Upper lobe of left lung (tissue), 6 donors: ENCODE data around the gene BEGAIN. TPM values are rescaled to one million over a fixed set of nuclear protein-coding genes. Genes with fewer than 3 reads are reported as not detected.

Experiments
- ATAC-seq, 2 donors: fragments of 200-7000 bp; cut with Tn5 transposase; one replicate each; pipeline ENCODE4 v1.9.1; 2022; ENCODE audit warnings: mild to moderate bottlenecking in 2 of 2, moderate library complexity in 2 of 2; ENCODE audit not compliant: low FRiP score in 2 of 2
- DNase-seq, 2 donors: peaks; one replicate each; pipeline ENCODE4 v3.0.0-alpha.2; 2019 to 2020
- H3K27ac ChIP-seq, 4 donors: fragments of 200-600 bp; sonication (generic); one replicate each; pipeline ENCODE4 v1.5.1; 2016 to 2019
- H3K27me3 ChIP-seq, 4 donors: fragments of 200-600 bp; sonication (generic); one replicate each; pipeline ENCODE4 v1.5.1; 2017 to 2019
- H3K36me3 ChIP-seq, 4 donors: fragments of 200-600 bp; sonication (generic); one replicate each; pipeline ENCODE4 v1.5.1; 2016 to 2019
- H3K4me1 ChIP-seq, 4 donors: fragments of 200-600 bp; sonication (generic); one replicate each; pipeline ENCODE4 v1.5.1; 2018 to 2019
- H3K4me3 ChIP-seq, 4 donors: fragments of 200-600 bp; sonication (generic); one replicate each; pipeline ENCODE4 v1.5.1; 2017 to 2019; ENCODE audit warnings: mild to moderate bottlenecking in 2 of 4, moderate library complexity in 1 of 4
- H3K9me3 ChIP-seq, 4 donors: fragments of 200-600 bp; sonication (generic); one replicate each; pipeline ENCODE4 v1.5.1; 2018 to 2019
- EP300 ChIP-seq, 4 donors: sonication (generic); formaldehyde crosslinking; IDR thresholded peaks; one replicate each; pipeline ENCODE4 v1.5.1; 2017; ENCODE audit warnings: antibody characterized with exemption in 4 of 4, control low read depth in 2 of 4
- POLR2A ChIP-seq, 4 donors: fragments of 450-650 bp; IDR thresholded peaks; one replicate each; pipeline ENCODE4 v1.5.1; 2016 to 2017; ENCODE audit warnings: antibody characterized with exemption in 4 of 4, mild to moderate bottlenecking in 2 of 4
- POLR2AphosphoS5 ChIP-seq, 2 donors: sonication (generic); formaldehyde crosslinking; IDR thresholded peaks; one replicate each; pipeline ENCODE4 v1.5.1; 2017; ENCODE audit warnings: antibody characterized with exemption in 2 of 2
- WGBS, 2 donors: methylation state at CpG; one replicate each; pipeline ENCODE4 v1.1.5; 2017 to 2018; 5-methylcytosine and 5-hydroxymethylcytosine counted together
- total RNA-seq, 6 donors: library from RNA; depleted of rRNA in 4 of 6; stranded (reverse); fragments of >200 nt in 4 of 6; gene quantifications; one replicate each; pipeline versions ENCODE4 v1.1.0 to v1.2.1, GENCODE V29; 2016 to 2021
- TF ChIP-seq, protein P1 (sequence below), 6 experiments: fragments of 450-650 bp in 4 of 6; fragments of 200-600 bp in 2 of 6; sonication (generic) in 2 of 6; IDR thresholded peaks; one replicate each; pipeline ENCODE4 v1.5.1; 2016 to 2019; ENCODE audit warnings: antibody characterized with exemption in 6 of 6
- donor health status: DM: no; HTN: no; CAD: no; lungs with moderate emphysema.
- donor health status: DM: no; HTN: yes; CAD: no; lungs with severe emphysema.

Gene BEGAIN
- total RNA-seq, 6 donors from 2014 or later = under 0.01 to 2.0 (median 0.88) TPM

DNA sequence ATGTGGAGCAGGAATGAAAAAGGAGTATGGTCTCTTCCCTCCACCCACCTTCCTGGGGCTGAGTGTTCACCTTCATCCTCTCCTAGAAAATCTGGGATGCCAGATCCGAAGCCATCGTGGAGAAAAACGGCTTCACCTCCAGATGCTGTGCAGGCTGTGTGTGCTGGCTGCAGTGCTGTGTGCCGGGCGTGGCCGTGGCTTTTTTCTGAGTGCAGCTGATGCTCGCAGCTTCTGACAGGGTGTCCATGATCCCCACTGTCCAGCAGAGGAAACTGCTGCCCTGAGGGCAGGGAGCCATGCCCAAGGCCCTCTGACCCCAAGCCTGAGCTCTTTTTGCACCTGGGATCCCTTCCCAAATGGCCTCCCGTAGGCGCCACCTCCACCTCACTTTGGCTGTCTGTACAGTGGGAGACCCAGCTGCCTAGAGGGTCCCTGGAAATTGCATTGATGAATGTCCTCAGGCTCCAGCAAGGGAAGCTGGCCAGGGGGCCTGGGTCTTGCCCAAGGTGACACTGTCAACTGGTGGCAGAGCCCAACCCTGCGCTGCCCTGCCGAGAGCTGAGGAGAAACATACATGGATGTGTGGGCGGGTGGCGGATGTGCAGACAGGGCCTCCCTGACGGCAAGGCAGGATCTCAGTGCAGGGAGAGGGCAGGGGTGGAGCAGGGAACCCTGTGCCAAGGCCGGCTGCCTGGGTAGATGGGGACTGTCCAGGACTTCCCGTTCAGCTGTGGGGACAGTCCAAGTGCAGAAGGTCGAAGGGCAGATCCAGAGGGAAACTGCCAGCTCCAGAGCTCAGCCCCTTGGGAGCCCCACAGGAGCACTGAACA, 53.3 kb downstream of the BEGAIN start:
- peaks cover 0 to 20% (median 7%) of the 10 kb centered on the region in 4 donors for H3K36me3 ChIP-seq
- H3K4me3 ChIP-seq = no peak overlapping the region
- WGBS, 2 donors = 73 to 79% methylated on average over 13 to 17 of the region's 17 CpGs
- no peaks in the 10 kb centered on the region for H3K27me3 ChIP-seq
- no peak overlapping the region for H3K27ac ChIP-seq
- TF ChIP-seq EP300 (IDR thresholded peaks at IDR 0.05) (no peak), POLR2AphosphoS5 (IDR thresholded peaks at IDR 0.05) (no peak), POLR2A (IDR thresholded peaks at IDR 0.05) (no peak)
- TF ChIP-seq, protein P1, sequence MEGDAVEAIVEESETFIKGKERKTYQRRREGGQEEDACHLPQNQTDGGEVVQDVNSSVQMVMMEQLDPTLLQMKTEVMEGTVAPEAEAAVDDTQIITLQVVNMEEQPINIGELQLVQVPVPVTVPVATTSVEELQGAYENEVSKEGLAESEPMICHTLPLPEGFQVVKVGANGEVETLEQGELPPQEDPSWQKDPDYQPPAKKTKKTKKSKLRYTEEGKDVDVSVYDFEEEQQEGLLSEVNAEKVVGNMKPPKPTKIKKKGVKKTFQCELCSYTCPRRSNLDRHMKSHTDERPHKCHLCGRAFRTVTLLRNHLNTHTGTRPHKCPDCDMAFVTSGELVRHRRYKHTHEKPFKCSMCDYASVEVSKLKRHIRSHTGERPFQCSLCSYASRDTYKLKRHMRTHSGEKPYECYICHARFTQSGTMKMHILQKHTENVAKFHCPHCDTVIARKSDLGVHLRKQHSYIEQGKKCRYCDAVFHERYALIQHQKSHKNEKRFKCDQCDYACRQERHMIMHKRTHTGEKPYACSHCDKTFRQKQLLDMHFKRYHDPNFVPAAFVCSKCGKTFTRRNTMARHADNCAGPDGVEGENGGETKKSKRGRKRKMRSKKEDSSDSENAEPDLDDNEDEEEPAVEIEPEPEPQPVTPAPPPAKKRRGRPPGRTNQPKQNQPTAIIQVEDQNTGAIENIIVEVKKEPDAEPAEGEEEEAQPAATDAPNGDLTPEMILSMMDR (IDR thresholded peaks at IDR 0.05) = no peak
- H3K9me3 ChIP-seq = no peaks in the 10 kb centered on the region
- peak; percentile 20 to 46 for DNase-seq
- ATAC-seq = no peak
- H3K4me1 ChIP-seq = peaks cover 5 to 13% (median 9%) of the 10 kb centered on the region in 4 donors

GRCh38 chr14:100532906-100533655, 54.1 kb downstream of the BEGAIN start:
- Histone ChIP-seq H3K4me1 (peaks cover 5 to 13% (median 9%) of the 10 kb centered on the region in 4 donors), H3K9me3 (no peaks in the 10 kb centered on the region), H3K27ac (no peak overlapping the region), H3K36me3 (peaks cover 0 to 20% (median 9%) of the 10 kb centered on the region in 4 donors), H3K27me3 (no peaks in the 10 kb centered on the region), H3K4me3 (no peak overlapping the region)
- ATAC-seq (no peak), DNase-seq (peak in 1 of 2 donors; percentile 21)
- no peak for TF ChIP-seq POLR2AphosphoS5 (IDR thresholded peaks at IDR 0.05)
- TF ChIP-seq POLR2A (IDR thresholded peaks at IDR 0.05) = no peak
- TF ChIP-seq EP300 (IDR thresholded peaks at IDR 0.05) = no peak
- 60 to 62% methylated on average over 11 of the region's 11 CpGs for WGBS, 2 donors

DNA sequence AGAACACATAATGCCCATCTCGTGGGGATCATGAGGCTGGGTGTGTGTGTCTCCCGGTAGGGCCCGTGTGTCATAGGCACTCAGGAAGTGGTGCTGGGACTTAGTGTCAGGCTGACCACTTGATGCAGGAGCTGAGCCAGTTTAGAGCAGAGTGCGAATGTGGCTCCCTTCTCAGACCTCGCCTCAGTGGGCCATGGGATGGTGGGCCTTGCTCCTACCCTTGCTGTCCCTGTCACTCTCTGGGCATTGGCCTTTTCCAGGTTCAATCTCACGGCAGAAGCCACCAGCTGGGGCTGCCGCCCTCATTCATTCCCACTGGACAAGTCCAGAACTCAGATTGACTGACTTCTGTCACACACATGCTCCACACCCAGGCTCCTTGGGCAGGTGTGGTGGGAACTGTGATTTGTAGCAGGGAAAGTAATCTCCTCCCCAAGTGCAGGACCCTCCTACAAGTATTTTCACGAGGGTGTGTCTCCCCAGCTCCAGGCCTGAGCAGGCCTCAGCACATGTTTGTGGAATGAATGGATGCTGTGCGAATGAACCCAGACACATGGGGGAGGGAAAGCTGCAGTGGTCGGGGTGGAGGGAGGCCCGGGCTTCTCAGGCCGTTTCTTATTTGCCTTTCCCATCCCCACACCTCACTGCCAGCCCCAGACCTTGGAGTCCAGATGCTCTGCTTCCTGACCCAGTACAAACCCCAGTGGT, 54.9 kb downstream of the BEGAIN start:
- H3K27ac ChIP-seq = no peak overlapping the region
- ATAC-seq (no peak), DNase-seq (peak in 1 of 2 donors; percentile 15)
- H3K4me3 ChIP-seq = no peak overlapping the region
- H3K4me1 ChIP-seq = peaks cover 5 to 13% (median 9%) of the 10 kb centered on the region in 4 donors
- no peaks in the 10 kb centered on the region for H3K27me3 ChIP-seq
- WGBS, 2 donors = 82 to 84% methylated on average over 6 to 12 of the region's 12 CpGs
- H3K36me3 ChIP-seq = peaks cover 0 to 25% (median 10%) of the 10 kb centered on the region in 4 donors
- H3K9me3 ChIP-seq = no peaks in the 10 kb centered on the region
- TF ChIP-seq POLR2A (IDR thresholded peaks at IDR 0.05) = no peak
- TF ChIP-seq POLR2AphosphoS5 (IDR thresholded peaks at IDR 0.05) = no peak
- TF ChIP-seq, protein P1 (IDR thresholded peaks at IDR 0.05) = no peak
- no peak for TF ChIP-seq EP300 (IDR thresholded peaks at IDR 0.05)

DNA sequence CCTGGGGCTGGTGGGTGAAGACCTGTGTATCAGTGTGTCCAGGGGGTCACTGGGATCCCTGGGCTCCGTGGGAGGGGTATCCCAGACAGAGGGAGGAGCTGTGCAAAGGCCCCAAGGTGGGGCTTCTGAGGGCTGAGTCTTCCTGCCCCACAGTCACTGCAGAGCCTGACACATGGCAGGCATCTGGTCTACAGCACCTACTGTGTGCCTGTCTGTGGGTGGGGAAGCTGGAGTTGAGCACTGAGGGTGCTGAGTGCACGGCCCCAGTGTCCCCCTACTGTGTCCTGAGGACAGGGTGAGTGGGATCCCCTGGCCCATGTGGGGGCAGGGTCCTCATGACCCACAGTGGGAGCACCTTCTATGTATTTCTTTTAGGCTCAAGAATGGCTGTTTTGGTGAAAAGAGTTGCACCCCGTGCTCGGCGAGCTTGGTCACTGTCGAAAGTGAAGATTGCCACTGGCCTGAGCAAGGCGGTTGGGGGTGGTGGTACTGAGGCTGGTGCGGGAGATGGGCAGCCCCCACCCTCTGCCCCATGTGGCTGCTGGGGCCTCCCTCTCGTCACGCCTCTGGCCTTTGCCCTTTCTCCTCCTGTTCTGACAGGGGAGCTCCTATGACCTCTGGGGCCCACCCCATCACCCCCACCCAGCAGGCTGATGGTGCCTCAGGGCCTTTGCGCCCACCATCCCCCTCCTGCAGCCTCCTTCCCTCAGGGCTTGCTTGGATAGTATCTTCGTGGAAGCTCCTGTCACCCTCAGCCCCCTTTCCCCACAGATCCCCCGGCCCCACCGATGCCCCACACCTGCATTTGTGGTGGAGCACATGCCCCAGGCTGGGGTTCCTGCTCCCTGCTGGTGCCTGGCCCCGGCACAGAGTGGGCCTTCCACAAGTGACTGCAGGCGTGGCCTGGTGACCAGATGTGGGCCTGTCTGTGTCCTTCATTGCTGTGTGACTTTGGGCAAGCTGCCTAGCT, 55.8 kb downstream of the BEGAIN start:
- peak; percentile 17 to 47 for DNase-seq
- peaks cover 5 to 13% (median 9%) of the 10 kb centered on the region in 4 donors for H3K4me1 ChIP-seq
- 91 to 100% methylated on average over 6 to 14 of the region's 16 CpGs for WGBS, 2 donors
- H3K9me3 ChIP-seq = no peaks in the 10 kb centered on the region
- no peak overlapping the region for H3K4me3 ChIP-seq
- no peak for ATAC-seq
- H3K27ac ChIP-seq = no peak overlapping the region
- TF ChIP-seq POLR2AphosphoS5 (IDR thresholded peaks at IDR 0.05) (no peak), EP300 (IDR thresholded peaks at IDR 0.05) (no peak), POLR2A (IDR thresholded peaks at IDR 0.05) (no peak)
- TF ChIP-seq, protein P1 (IDR thresholded peaks at IDR 0.05) = no peak
- peaks cover 4 to 33% (median 16%) of the 10 kb centered on the region in 4 donors for H3K36me3 ChIP-seq
- H3K27me3 ChIP-seq = no peaks in the 10 kb centered on the region
